PFSK-1 (cell line): ENCODE measurements around the gene KRT6C.

Experiments
- FOXP2 ChIP-seq: optimal IDR thresholded peaks from 2 replicates; pipeline ENCODE3; 2011; ENCODE audit warnings: borderline replicate concordance, control low read depth, inconsistent platforms; ENCODE audit not compliant: insufficient read depth; ENCODE audit errors: extremely low read length, extremely low read depth
- POLR2AphosphoS5 ChIP-seq: IDR thresholded peaks from 2 replicates; pipeline ENCODE4 v1.6.1; 2012; ENCODE audit warnings: low read depth, mild to moderate bottlenecking, control low read depth, low read length, moderate library complexity
- REST ChIP-seq, 2 experiments: IDR thresholded peaks; 2 replicates each; pipeline versions ENCODE4 v1.6.1 to v1.8.0; 2011 to 2012; ENCODE audit warnings: low read depth in 2 of 2, low read length in 2 of 2, control low read depth in 1 of 2, inconsistent platforms in 1 of 2, mild to moderate bottlenecking in 1 of 2, moderate library complexity in 1 of 2; ENCODE audit not compliant: insufficient read depth in 1 of 2
- TAF1 ChIP-seq: IDR thresholded peaks from 2 replicates; pipeline ENCODE4 v1.6.1; 2012; ENCODE audit warnings: low read length, control low read depth, borderline replicate concordance; ENCODE audit not compliant: insufficient read depth

- no peak for TF ChIP-seq TAF1
- no peak for TF ChIP-seq POLR2AphosphoS5
- TF ChIP-seq REST (IDR thresholded peaks at IDR 0.05; ENCODE audit: insufficient read depth in 1 of 2, low read depth in 2 of 2, low read length in 2 of 2) = no peak
- no peak for TF ChIP-seq FOXP2
These were observed 47.6 kb upstream of the KRT6C start for GRCh38 chr12:52521175-52521567.
